HepG2 (cell line): ENCODE data around the gene TTF2. TPM values are rescaled to one million over a fixed set of nuclear protein-coding genes. Genes with fewer than 3 reads are reported as not detected.

Experiments used
- ATAC-seq: fragments of 200-7000 bp; cut with Tn5 transposase; 3 replicates; pipeline ENCODE4 v1.9.1; 2020; ENCODE audit warnings: mild to moderate bottlenecking, moderate library complexity
- BruUV-seq: library from RNA; stranded (reverse); fragments of 400-500 nt; replicated peaks from 2 replicates; lab custom pipeline; 2021; lab: Mats Ljungman, UMichigan
- CTCF ChIA-PET: fragments of 300-600 bp; formaldehyde crosslinking; extraction: SDS; loops from one replicate; lab custom pipeline; 2021; ENCODE audit warnings: low total read pairs, inconsistent platforms, low intra/inter-chr PET ratio; lab: Yijun Ruan, JAX
- POLR2A ChIA-PET: fragments of 350-600 bp; sonication (Branson Sonifier 250); formaldehyde crosslinking; loops from one replicate; lab custom pipeline; 2020; ENCODE audit warnings: antibody characterized with exemption, inconsistent platforms; lab: Yijun Ruan, JAX
- DNase-seq: peaks from one replicate; pipeline ENCODE4 v3.0.0-alpha.2; 2015; ENCODE audit warnings: low spot score
- FAIRE-seq: peaks from 3 replicates; lab custom pipeline; 2011; peaks lifted over from hg19 to GRCh38; lab: Jason Lieb, UNC
- H2AFZ ChIP-seq: one replicate; pipeline ENCODE4 v1.6.1; 2011; ENCODE audit warnings: low read length, inconsistent platforms
- H3K27ac ChIP-seq: fragments of 300-600 bp; 3 replicates; pipeline ENCODE4 v1.8.0; 2011; ENCODE audit warnings: mixed run types, mild to moderate bottlenecking, mixed read lengths, low read length, inconsistent platforms; ENCODE audit not compliant: insufficient read depth; ENCODE audit errors: extremely low read length
- H3K27me3 ChIP-seq, 2 experiments: fragments of 200-600 bp in 1 of 2; 2 replicates in 1 of 2; 3 replicates in 1 of 2; pipeline versions ENCODE4 v1.6.0 to v1.8.0; 2011; ENCODE audit warnings: low read length in 2 of 2, mild to moderate bottlenecking in 2 of 2, moderate library complexity in 2 of 2, inconsistent platforms in 1 of 2; ENCODE audit not compliant: insufficient read depth in 2 of 2, control insufficient read depth in 1 of 2
- H3K36me3 ChIP-seq, 2 experiments: fragments of 200-600 bp in 1 of 2; replicated peaks in 1 of 2; 2 replicates in 1 of 2; 3 replicates in 1 of 2; pipeline versions ENCODE4 v1.5.1 to v1.8.0; 2011; ENCODE audit warnings: low read length in 2 of 2, inconsistent platforms in 1 of 2; ENCODE audit not compliant: insufficient read depth in 2 of 2, control insufficient read depth in 1 of 2
- H3K4me1 ChIP-seq: 2 replicates; pipeline ENCODE4 v1.5.1; 2012; ENCODE audit warnings: low read length, inconsistent platforms; ENCODE audit not compliant: insufficient read depth
- H3K4me2 ChIP-seq: 2 replicates; pipeline ENCODE4 v1.6.0; 2011; ENCODE audit warnings: low read depth, low read length, inconsistent platforms
- H3K4me3 ChIP-seq, 3 experiments: fragments of 200-600 bp in 1 of 3; sonication (generic), shearing (Covaris generic) in 1 of 3; replicated peaks in 1 of 3; 2 replicates each; pipeline ENCODE4 v1.5.1; 2011 to 2016; ENCODE audit warnings: low read length in 3 of 3, inconsistent platforms in 2 of 3, low read depth in 2 of 3, mild to moderate bottlenecking in 2 of 3, control low read depth in 1 of 3, mixed read lengths in 1 of 3; ENCODE audit not compliant: insufficient read depth in 1 of 3
- H3K79me2 ChIP-seq: one replicate; pipeline ENCODE4 v1.6.1; 2011; ENCODE audit warnings: low read length, inconsistent platforms; ENCODE audit not compliant: insufficient read depth
- H3K9ac ChIP-seq: 2 replicates; pipeline ENCODE4 v1.6.0; 2011; ENCODE audit warnings: mild to moderate bottlenecking, low read depth, low read length, inconsistent platforms; ENCODE audit not compliant: insufficient read depth
- H3K9me3 ChIP-seq: 2 replicates; pipeline ENCODE4 v1.5.1; 2012; ENCODE audit warnings: mild to moderate bottlenecking, low read length
- H4K20me1 ChIP-seq: 2 replicates; pipeline ENCODE4 v1.6.0; 2011; ENCODE audit warnings: inconsistent platforms, mild to moderate bottlenecking, low read length, moderate library complexity; ENCODE audit not compliant: insufficient read depth
- CBX1 ChIP-seq: IDR thresholded peaks from one replicate; pipeline ENCODE4 v1.6.1; 2016; ENCODE audit warnings: antibody characterized with exemption, low read depth
- FOXO1 ChIP-seq: sonication (generic); formaldehyde crosslinking; IDR thresholded peaks from 2 replicates; pipeline ENCODE4 v1.4.0; 2020; ENCODE audit warnings: missing genetic modification reagents
- HMG20B ChIP-seq: conservative IDR thresholded peaks from 2 replicates; pipeline ENCODE4 v1.6.1; 2016; ENCODE audit warnings: missing genetic modification reagents, missing compliant biosample characterization
- HNRNPL ChIP-seq: fragments of 200-400 bp; formaldehyde crosslinking; IDR thresholded peaks from 2 replicates; pipeline ENCODE4 v1.6.1; 2017; ENCODE audit warnings: mild to moderate bottlenecking, low read depth, low read length
- POLR2G ChIP-seq: fragments of 200-400 bp; formaldehyde crosslinking; IDR thresholded peaks from 2 replicates; pipeline ENCODE4 v1.6.1; 2018; ENCODE audit warnings: mild to moderate bottlenecking, low read depth, low read length, moderate library complexity
- RAD21 ChIP-seq: fragments of 450-650 bp; formaldehyde crosslinking; IDR thresholded peaks from 2 replicates; pipeline ENCODE4 v1.5.0; 2020; ENCODE audit warnings: mild to moderate bottlenecking
- RNF2 ChIP-seq: fragments of 450-650 bp; conservative IDR thresholded peaks from 2 replicates; pipeline ENCODE4 v1.6.1; 2016; ENCODE audit warnings: low read depth
- SMARCE1 ChIP-seq: fragments of 450-650 bp; IDR thresholded peaks from 2 replicates; pipeline ENCODE4 v1.6.1; 2017; ENCODE audit warnings: borderline replicate concordance
- TMF1 ChIP-seq: sonication (generic); formaldehyde crosslinking; IDR thresholded peaks from 2 replicates; pipeline ENCODE4 v1.8.1; 2022; ENCODE audit warnings: low read depth, missing genetic modification reagents
- ZBTB34 ChIP-seq: sonication (generic); formaldehyde crosslinking; IDR thresholded peaks from 2 replicates; pipeline ENCODE4 v1.8.0; 2022; ENCODE audit warnings: mild to moderate bottlenecking, missing genetic modification reagents
- ZNF251 ChIP-seq: sonication (generic); formaldehyde crosslinking; IDR thresholded peaks from 2 replicates; pipeline ENCODE4 v1.9.0; 2021; ENCODE audit warnings: mild to moderate bottlenecking, missing genetic modification reagents
- ZNF331 ChIP-seq: sonication (generic); formaldehyde crosslinking; IDR thresholded peaks from 2 replicates; pipeline ENCODE4 v1.4.0; 2020; ENCODE audit warnings: missing genetic modification reagents
- ZNF510 ChIP-seq: sonication (generic); formaldehyde crosslinking; IDR thresholded peaks from 2 replicates; pipeline ENCODE4 v1.4.0; 2020; ENCODE audit warnings: low read depth, mild to moderate bottlenecking, missing genetic modification reagents
- ZNF615 ChIP-seq: sonication (generic); formaldehyde crosslinking; IDR thresholded peaks from 2 replicates; pipeline ENCODE4 v1.5.0; 2020; ENCODE audit warnings: mild to moderate bottlenecking, missing genetic modification reagents, borderline replicate concordance
- ZNF703 ChIP-seq: sonication (generic); formaldehyde crosslinking; IDR thresholded peaks from 2 replicates; pipeline ENCODE4 v1.5.1; 2020; ENCODE audit warnings: missing genetic modification reagents, mild to moderate bottlenecking, moderate library complexity, borderline replicate concordance
- WGBS: methylation state at CpG from one replicate; pipeline ENCODE4 v1.1.6; 2017; ENCODE audit warnings: low lambda C conversion rate; 5-methylcytosine and 5-hydroxymethylcytosine counted together
- in situ Hi-C: cut with HindIII; loops from 2 replicates; pipeline ENCODE4 v1.10.0; 2017; ENCODE audit warnings: low pct_unique_long_range_greater_than_20kb; ENCODE audit not compliant: extremely low pct_ligation_motif_present
- intact Hi-C: fragments of 100-400 bp; cut with micrococcal nuclease; formaldehyde crosslinking; loops from one replicate; pipeline ENCODE4 v1.10.0; 2022; ENCODE audit not compliant: unreplicated experiment
- polyA plus RNA-seq, 8 experiments: library from polyadenylated mRNA; depleted of rRNA in 3 of 8; stranded (reverse) in 7 of 8; unstranded in 1 of 8; fragments of >200 nt; fragmentation: Illumina TruSeq in 4 of 8; extraction: Trizol in 4 of 8; gene quantifications; 2 replicates each; pipeline versions ENCODE4 v1.2.1 to v1.2.3, GENCODE V29; 2011 to 2016; ENCODE audit warnings: low read depth in 4 of 8, missing spikeins in 1 of 8, mixed read lengths in 1 of 8; ENCODE audit not compliant: insufficient read depth in 1 of 8
- total RNA-seq, 5 experiments: library from RNA; depleted of rRNA; stranded (reverse); fragments of >200 nt; fragmentation: Illumina TruSeq; extraction: Trizol; gene quantifications; 2 replicates each; pipeline ENCODE4 v1.2.3, GENCODE V29; 2016; ENCODE audit warnings: low read depth in 1 of 5

TTF2 gene
- total and polyA plus RNA-seq, 2 of the 13 experiments (the other 11 are each of a cell fraction or from before 2014, with no cell fraction given) = 12.8 to 48.9 TPM

- TF ChIP-seq ZBTB34 (CRISPR knock-in tag) (no peak), RNF2 (0 out of 2 replicates have a peak, but pooled peaks have one; percentile 13), ZNF251 (no peak)
Measured at GRCh38 chr1:117122330-117123025, 62.4 kb downstream of the TTF2 start (continued).

GRCh38 chr1:117123274-117123673 is 63.1 kb downstream of the TTF2 start:
- H3K36me3 ChIP-seq = no peaks in the 10 kb centered on the region
- H4K20me1 ChIP-seq = no peaks in the 10 kb centered on the region
- no peak overlapping the region for H3K27ac ChIP-seq
- DNase-seq = no peak
- peaks cover 19% of the 10 kb centered on the region for H3K4me1 ChIP-seq
- no peak overlapping the region for H3K9ac ChIP-seq
- no peak overlapping the region for H3K4me3 ChIP-seq
- TF ChIP-seq ZNF331 (no peak), RAD21 (CRISPR knock-in tag) (no peak), SMARCE1 (no peak), HMG20B (CRISPR knock-in tag) (no peak), ZNF615 (CRISPR knock-in tag) (no peak), HNRNPL (no peak), POLR2G (no peak), FOXO1 (no peak), ZNF703 (CRISPR knock-in tag) (no peak), ZNF510 (no peak), TMF1 (CRISPR knock-in tag) (no peak), CBX1 (no peak)
- H3K4me2 ChIP-seq = no peak overlapping the region
- H2AFZ ChIP-seq = no peak overlapping the region
- WGBS = 42% methylated on average over 2 of the region's 2 CpGs
- FAIRE-seq = no peak
- H3K9me3 ChIP-seq = no peaks in the 10 kb centered on the region
- no peak for ATAC-seq
- in situ Hi-C loops = no loop called here
- CTCF ChIA-PET = no interaction called here
- H3K79me2 ChIP-seq = no peaks in the 10 kb centered on the region
- H3K27me3 ChIP-seq = no peaks in the 10 kb centered on the region; a peak in 1 of 5 replicates
- intact Hi-C loops = loop anchor here (5.0 to 10.0 kb wide), 2 partner anchors 49 to 242 kb away; partner anchors contain the start of gene MAN1A2
- POLR2A ChIA-PET = no interaction called here
- BruUV-seq = no TSS peak
